GM23338 (cell line): Measurements from ENCODE around the gene ERP27. TPM values are rescaled to one million over a fixed set of nuclear protein-coding genes. Genes with fewer than 3 reads are reported as not detected.

Experiments
- ATAC-seq: fragments of 200-7000 bp; cut with Tn5 transposase; 3 replicates; pipeline ENCODE4 v1.9.1; 2020
- DNase-seq: peaks from one replicate; pipeline ENCODE4 v3.0.0-alpha.2; 2015; ENCODE audit warnings: low spot score
- H2AFZ ChIP-seq: fragments of 200-600 bp; sonication (generic); 2 replicates; pipeline ENCODE4 v1.8.0; 2016; ENCODE audit warnings: antibody characterized with exemption, mild to moderate bottlenecking, moderate library complexity
- H3F3A ChIP-seq: fragments of 200-600 bp; sonication (generic); replicated peaks from 2 replicates; pipeline ENCODE4 v1.8.0; 2017; ENCODE audit warnings: antibody characterized with exemption, mixed run types, low read depth
- H3K27ac ChIP-seq: fragments of 200-600 bp; sonication (generic); 2 replicates; pipeline ENCODE4 v1.6.1; 2016; ENCODE audit warnings: low read depth
- H3K27me3 ChIP-seq: fragments of 200-600 bp; sonication (generic); 2 replicates; pipeline ENCODE4 v1.8.0; 2016; ENCODE audit warnings: mild to moderate bottlenecking, mixed run types, moderate library complexity; ENCODE audit not compliant: insufficient read depth
- H3K36me3 ChIP-seq: fragments of 200-600 bp; sonication (generic); 2 replicates; pipeline ENCODE4 v1.8.0; 2016; ENCODE audit warnings: mild to moderate bottlenecking; ENCODE audit not compliant: insufficient read depth
- H3K4me1 ChIP-seq: fragments of 200-600 bp; sonication (generic); 2 replicates; pipeline ENCODE4 v1.8.0; 2016; ENCODE audit warnings: mild to moderate bottlenecking, moderate library complexity; ENCODE audit not compliant: insufficient read depth
- H3K4me2 ChIP-seq: fragments of 200-600 bp; sonication (generic); 2 replicates; pipeline ENCODE4 v1.7.1; 2017; ENCODE audit warnings: mixed run types
- H3K4me3 ChIP-seq: fragments of 200-600 bp; sonication (generic); 2 replicates; pipeline ENCODE4 v1.6.1; 2016; ENCODE audit warnings: mixed run types
- H3K79me2 ChIP-seq: fragments of 200-600 bp; sonication (generic); replicated peaks from 2 replicates; pipeline ENCODE4 v1.8.0; 2017; ENCODE audit warnings: mild to moderate bottlenecking; ENCODE audit not compliant: insufficient read depth
- H3K9me2 ChIP-seq: fragments of 200-600 bp; sonication (generic); 2 replicates; pipeline ENCODE4 v1.8.0; 2017; ENCODE audit not compliant: insufficient read depth
- H4K20me1 ChIP-seq: fragments of 200-600 bp; sonication (generic); replicated peaks from 2 replicates; pipeline ENCODE4 v1.8.0; 2017; ENCODE audit warnings: mild to moderate bottlenecking; ENCODE audit not compliant: insufficient read depth
- H3K27ac Mint-ChIP-seq: 2 replicates; pipeline ENCODE4 v1.8.0; 2020; ENCODE audit warnings: inconsistent platforms, mild to moderate bottlenecking, moderate library complexity, mixed read lengths
- H3K27me3 Mint-ChIP-seq: 3 replicates; pipeline ENCODE4 v1.8.0; 2022; ENCODE audit warnings: low read depth, mild to moderate bottlenecking, moderate library complexity, mixed read lengths, inconsistent platforms; ENCODE audit not compliant: insufficient read depth, poor library complexity
- H3K36me3 Mint-ChIP-seq: 3 replicates; pipeline ENCODE4 v1.8.0; 2021; ENCODE audit warnings: low read depth, mild to moderate bottlenecking, inconsistent platforms, moderate library complexity, mixed read lengths
- H3K4me1 Mint-ChIP-seq: 3 replicates; pipeline ENCODE4 v1.8.0; 2020; ENCODE audit warnings: mild to moderate bottlenecking, inconsistent platforms, mixed read lengths
- H3K4me3 Mint-ChIP-seq: 3 replicates; pipeline ENCODE4 v1.8.0; 2021; ENCODE audit warnings: moderate library complexity, mild to moderate bottlenecking, inconsistent platforms, mixed read lengths
- H3K9me3 Mint-ChIP-seq: 3 replicates; pipeline ENCODE4 v1.8.0; 2020; ENCODE audit warnings: moderate library complexity, mild to moderate bottlenecking, inconsistent platforms, mixed read lengths
- CREB1 ChIP-seq: fragments of 250-450 bp; sonication (Bioruptor Pico); IDR thresholded peaks from 2 replicates; pipeline ENCODE4 v1.5.0; 2020; ENCODE audit warnings: low read depth, mild to moderate bottlenecking, moderate library complexity
- CTCF ChIP-seq, 2 experiments: fragments of 200-600 bp in 1 of 2; sonication (generic) in 1 of 2; conservative IDR thresholded peaks; 2 replicates each; pipeline versions ENCODE4 v1.5.1 to v1.6.1; 2016 to 2017; ENCODE audit warnings: antibody characterized with exemption in 2 of 2, low read depth in 2 of 2, mild to moderate bottlenecking in 2 of 2, moderate library complexity in 1 of 2
- ETS1 ChIP-seq: IDR thresholded peaks from 2 replicates; pipeline ENCODE4 v1.6.1; 2016; ENCODE audit warnings: antibody characterized with exemption
- EZH2 ChIP-seq: fragments of 200-600 bp; sonication (generic); IDR thresholded peaks from one replicate; pipeline ENCODE4 v1.8.0; 2017; ENCODE audit warnings: antibody characterized with exemption, mild to moderate bottlenecking, low read depth; ENCODE audit not compliant: unreplicated experiment
- EZH2phosphoT487 ChIP-seq: fragments of 200-600 bp; sonication (generic); IDR thresholded peaks from one replicate; pipeline ENCODE4 v1.8.1; 2018; ENCODE audit warnings: antibody characterized with exemption; ENCODE audit not compliant: unreplicated experiment
- JUNB ChIP-seq: IDR thresholded peaks from one replicate; pipeline ENCODE4 v1.6.1; 2016; ENCODE audit warnings: antibody characterized with exemption; ENCODE audit not compliant: unreplicated experiment
- POLR2AphosphoS5 ChIP-seq: IDR thresholded peaks from 2 replicates; pipeline ENCODE4 v1.6.1; 2016; ENCODE audit warnings: antibody characterized with exemption, low read depth
- STAT1 ChIP-seq: IDR thresholded peaks from one replicate; pipeline ENCODE4 v1.6.1; 2016; ENCODE audit warnings: antibody characterized with exemption; ENCODE audit not compliant: unreplicated experiment
- ZNF114 ChIP-seq: fragments of 250-450 bp; sonication (Bioruptor Pico); IDR thresholded peaks from 2 replicates; pipeline ENCODE4 v1.5.0; 2020; ENCODE audit warnings: mild to moderate bottlenecking, moderate library complexity
- ZNF331 ChIP-seq: fragments of 250-450 bp; sonication (Bioruptor Pico); IDR thresholded peaks from 2 replicates; pipeline ENCODE4 v1.5.0; 2020; ENCODE audit warnings: low read depth, mild to moderate bottlenecking, moderate library complexity
- ZNF462 ChIP-seq: fragments of 250-450 bp; sonication (Bioruptor Pico); IDR thresholded peaks from 2 replicates; pipeline ENCODE4 v1.5.0; 2020; ENCODE audit warnings: mild to moderate bottlenecking, moderate library complexity
- polyA plus RNA-seq: library from polyadenylated mRNA; unstranded; fragments of >200 nt; fragmentation: Nextera tagmentation; extraction: Ambion mirVana; gene quantifications from 2 replicates; pipeline ENCODE4 v1.2.1, GENCODE V29; 2016
- total RNA-seq: library from RNA; depleted of rRNA; stranded (reverse); fragments of >200 nt; shearing (Covaris generic); gene quantifications from 2 replicates; pipeline ENCODE4 v1.2.3, GENCODE V29; 2014

The ERP27 gene
- total and polyA plus RNA-seq, 2 experiments from 2014 or later: not detected

GRCh38 chr12:14959126-14959440 is 20.7 kb upstream of the ERP27 start:
- H3K27me3 ChIP-seq: no peaks in the 10 kb centered on the region
- peaks cover 18% of the 10 kb centered on the region for H3K4me1 Mint-ChIP-seq
- no peaks in the 10 kb centered on the region for H3K27me3 Mint-ChIP-seq
- no peak overlapping the region for H3K27ac ChIP-seq
- no peaks in the 10 kb centered on the region for H3F3A ChIP-seq
- no peaks in the 10 kb centered on the region for H3K9me3 Mint-ChIP-seq
- DNase-seq (no peak), ATAC-seq (no peak)
- no peak overlapping the region for H3K4me2 ChIP-seq
- H3K27ac Mint-ChIP-seq: no peak overlapping the region
- no peak overlapping the region for H3K4me3 ChIP-seq
- no peaks in the 10 kb centered on the region for H3K36me3 Mint-ChIP-seq
- no peaks in the 10 kb centered on the region for H3K79me2 ChIP-seq
- no peak overlapping the region for H3K4me3 Mint-ChIP-seq
- H3K9me2 ChIP-seq: no peaks in the 10 kb centered on the region; the same call in 1 of the 2 replicates
- H4K20me1 ChIP-seq: no peaks in the 10 kb centered on the region
- H3K36me3 ChIP-seq: no peaks in the 10 kb centered on the region
- H3K4me1 ChIP-seq: no peaks in the 10 kb centered on the region
- TF ChIP-seq ETS1: no peak
- TF ChIP-seq ZNF331 (CRISPR knock-in tag): no peak
- no peak for TF ChIP-seq EZH2phosphoT487
- TF ChIP-seq STAT1: no peak
- no peak for TF ChIP-seq CREB1 (CRISPR knock-in tag)
- H2AFZ ChIP-seq: no peak overlapping the region

- H3K36me3 Mint-ChIP-seq: no peaks in the 10 kb centered on the region
- no peaks in the 10 kb centered on the region for H3K9me2 ChIP-seq
- no peaks in the 10 kb centered on the region for H3F3A ChIP-seq
- no peaks in the 10 kb centered on the region for H3K9me3 Mint-ChIP-seq
- H4K20me1 ChIP-seq: no peaks in the 10 kb centered on the region
- DNase-seq (no peak), ATAC-seq (no peak)
- H3K4me1 ChIP-seq: no peaks in the 10 kb centered on the region
- no peaks in the 10 kb centered on the region for H3K27me3 ChIP-seq
- H3K4me1 Mint-ChIP-seq: peaks cover 18% of the 10 kb centered on the region
- H3K27ac Mint-ChIP-seq: no peak overlapping the region
- no peaks in the 10 kb centered on the region for H3K36me3 ChIP-seq
- H2AFZ ChIP-seq: no peak overlapping the region
- H3K4me2 ChIP-seq: no peak overlapping the region
- H3K4me3 ChIP-seq: no peak overlapping the region
- no peaks in the 10 kb centered on the region for H3K27me3 Mint-ChIP-seq
- no peak overlapping the region for H3K4me3 Mint-ChIP-seq
- no peak overlapping the region for H3K27ac ChIP-seq
- H3K79me2 ChIP-seq: no peaks in the 10 kb centered on the region
- TF ChIP-seq POLR2AphosphoS5: no peak
- TF ChIP-seq CTCF (conservative IDR thresholded peaks at IDR 0.05; ENCODE audit: low read depth in 2 of 2): no peak
- TF ChIP-seq ZNF462 (CRISPR knock-in tag): no peak
- no peak for TF ChIP-seq EZH2
- TF ChIP-seq CREB1 (CRISPR knock-in tag): no peak
- TF ChIP-seq ETS1: no peak
- TF ChIP-seq ZNF114 (CRISPR knock-in tag): no peak
- TF ChIP-seq EZH2phosphoT487: no peak
- TF ChIP-seq JUNB: no peak
These were observed 20.2 kb upstream of the ERP27 start for GRCh38 chr12:14958361-14959125.
